ENCODE results near the gene CSHL1.
A peak's percentile ranks its signal among the peaks of the same experiment; 100 is the strongest.
"Not testable (repeated sequence)": the region's sequence is repeated elsewhere in the genome, so short reads cannot be mapped to it uniquely, and the experiment has no call there.

The CSHL1 gene

DNA sequence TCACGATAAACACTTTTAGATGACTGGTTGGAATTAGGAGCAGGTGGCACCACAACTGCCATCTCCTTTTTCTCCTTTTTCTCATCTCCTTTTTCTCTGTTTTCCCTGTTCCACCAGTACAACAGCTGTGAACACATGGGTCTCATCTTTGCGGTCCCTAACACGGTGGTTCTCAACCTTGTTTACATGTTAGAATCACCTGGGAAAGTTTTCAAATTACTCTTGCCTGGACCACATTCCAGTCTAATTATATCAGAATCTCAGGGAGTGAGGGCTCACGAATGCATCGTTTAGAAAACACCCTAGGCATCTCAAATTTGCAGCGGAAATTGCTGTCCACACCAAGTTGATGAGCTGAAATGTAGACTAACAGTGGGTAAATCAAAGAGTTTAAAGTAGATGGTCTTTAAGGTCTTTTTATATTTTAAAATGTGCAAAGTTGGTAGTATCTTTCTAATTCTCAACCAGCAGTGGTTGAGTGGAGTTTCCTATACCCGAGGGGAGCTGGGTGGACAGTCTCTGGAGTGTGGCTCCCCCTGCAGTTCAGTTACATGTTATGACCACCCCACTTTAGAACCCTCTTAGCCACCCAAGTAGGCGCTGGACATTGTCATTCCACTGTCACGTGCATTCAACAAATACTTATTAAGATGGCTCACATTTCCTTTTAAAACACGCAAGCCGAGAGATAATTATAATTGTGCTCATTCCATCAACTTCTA is 18.6 kb downstream of the CSHL1 start:
- peaks cover 14% of the 10 kb centered on the region for H3K4me1 Mint-ChIP-seq
- H3K27ac Mint-ChIP-seq, H3K27me3 Mint-ChIP-seq, H3K9me3 Mint-ChIP-seq, ATAC-seq, H3K36me3 Mint-ChIP-seq, H3K4me3 Mint-ChIP-seq: not testable (repeated sequence)

GRCh38 chr17:63889026-63889848 is 21.8 kb downstream of the CSHL1 start:
- H3K36me3 Mint-ChIP-seq, H3K4me3 Mint-ChIP-seq, H3K27ac Mint-ChIP-seq, H3K27me3 Mint-ChIP-seq, H3K9me3 Mint-ChIP-seq: not testable (repeated sequence)
- peak; percentile 83 for ATAC-seq
- peaks cover 15% of the 10 kb centered on the region for H3K4me1 Mint-ChIP-seq

- not testable (repeated sequence) for H3K4me3 Mint-ChIP-seq, H3K27ac Mint-ChIP-seq, H3K9me3 Mint-ChIP-seq, ATAC-seq, H3K27me3 Mint-ChIP-seq, H3K36me3 Mint-ChIP-seq
- H3K4me1 Mint-ChIP-seq: peaks cover 22% of the 10 kb centered on the region
Measured at GRCh38 chr17:63885119-63885518, 25.9 kb downstream of the CSHL1 start.

DNA sequence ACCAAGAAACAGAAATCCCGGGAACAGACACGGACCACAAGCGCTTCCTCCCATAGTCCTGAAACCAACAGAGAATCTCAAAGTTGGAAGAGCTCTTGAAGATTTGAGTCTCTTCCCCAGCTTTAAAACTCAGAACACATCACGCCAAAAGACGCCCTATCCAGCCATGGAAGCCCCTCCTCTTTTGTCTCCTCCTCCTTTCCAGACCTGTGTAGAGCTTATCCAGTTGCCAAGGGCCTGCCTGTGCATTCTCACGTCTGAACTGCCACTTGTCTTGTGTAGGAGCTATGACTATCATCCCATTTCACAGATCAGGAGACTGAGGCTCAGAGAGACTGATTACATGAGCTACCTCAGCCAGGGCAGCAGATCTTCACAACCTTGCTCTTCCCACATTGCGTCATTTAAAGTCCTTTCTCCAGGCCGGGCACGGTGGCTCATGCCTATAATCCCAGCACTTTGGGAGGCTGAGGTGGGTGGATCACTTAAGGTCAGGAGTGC is 28.4 kb downstream of the CSHL1 start:
- not testable (repeated sequence) for H3K9me3 Mint-ChIP-seq, ATAC-seq, H3K36me3 Mint-ChIP-seq, H3K4me3 Mint-ChIP-seq, H3K27me3 Mint-ChIP-seq, H3K27ac Mint-ChIP-seq
- H3K4me1 Mint-ChIP-seq: peaks cover 31% of the 10 kb centered on the region

GRCh38 chr17:63881935-63882601 is 29.0 kb downstream of the CSHL1 start, which contains the start of gene GH2:
TSS of gene GH2 (minus strand) at chr17:63881944. CDS start at chr17:63881801, 143 bp downstream.
- peak; percentile 73 for ATAC-seq
- Mint-ChIP-seq H3K27ac (no peak within 1 kb of the TSS), H3K9me3 (no peaks in the 10 kb centered on the region), H3K4me3 (no peak within 1 kb of the TSS), H3K27me3 (no peaks in the 10 kb centered on the region), H3K4me1 (peaks cover 31% of the 10 kb centered on the region), H3K36me3 (no peaks in the 10 kb centered on the region)

GRCh38 chr17:63881337-63881736 is 29.7 kb downstream of the CSHL1 start:
- not testable (repeated sequence) for H3K27ac Mint-ChIP-seq, ATAC-seq, H3K9me3 Mint-ChIP-seq, H3K36me3 Mint-ChIP-seq, H3K4me3 Mint-ChIP-seq, H3K27me3 Mint-ChIP-seq
- H3K4me1 Mint-ChIP-seq: peaks cover 31% of the 10 kb centered on the region

DNA sequence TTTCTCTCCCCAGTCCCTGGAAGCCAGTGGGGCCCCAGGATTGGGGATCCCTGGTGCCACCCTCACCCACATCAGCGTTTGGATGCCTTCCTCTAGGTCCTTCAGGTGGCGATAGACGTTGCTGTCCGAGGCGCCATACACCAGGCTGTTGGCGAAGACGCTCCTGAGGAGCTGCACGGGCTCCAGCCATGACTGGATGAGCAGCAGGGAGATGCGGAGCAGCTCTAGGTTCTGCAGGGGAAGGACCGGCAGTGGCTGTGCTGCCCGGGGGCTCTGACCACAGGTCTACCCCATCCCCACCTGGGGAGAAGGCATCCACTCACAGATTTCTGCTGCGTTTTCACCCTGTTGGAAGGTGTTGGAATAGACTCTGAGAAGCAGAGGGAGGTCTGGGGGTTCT is 30.4 kb downstream of the CSHL1 start:
- Mint-ChIP-seq H3K4me1 (peaks cover 31% of the 10 kb centered on the region), H3K36me3 (no peaks in the 10 kb centered on the region), H3K9me3 (no peaks in the 10 kb centered on the region), H3K27me3 (peaks cover 2% of the 10 kb centered on the region), H3K27ac (no peak overlapping the region), H3K4me3 (no peak overlapping the region)
- ATAC-seq: no peak

DNA sequence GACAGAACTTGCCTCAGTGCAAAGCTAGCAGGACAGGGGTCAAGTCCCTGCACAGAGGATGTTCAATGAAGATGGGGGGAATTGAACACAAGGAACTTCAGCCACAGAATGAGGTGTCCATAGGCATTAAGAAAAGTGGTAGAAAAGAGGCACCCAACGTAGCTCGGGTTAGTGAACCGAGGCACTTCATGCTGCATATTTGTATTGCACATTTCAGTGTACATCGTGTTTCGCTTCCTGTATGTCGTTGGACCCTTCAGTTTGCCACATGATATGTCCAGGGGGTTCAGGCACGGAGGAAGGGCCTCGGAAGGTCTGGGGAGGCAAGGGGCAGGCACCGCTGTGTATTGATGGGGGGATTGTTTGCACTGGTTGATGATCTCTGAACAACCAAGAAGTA is 32.6 kb downstream of the CSHL1 start:
- peak overlapping the region; percentile 9 for H3K27ac Mint-ChIP-seq
- not testable (repeated sequence) for H3K9me3 Mint-ChIP-seq, H3K36me3 Mint-ChIP-seq
- H3K4me1 Mint-ChIP-seq: peaks cover 27% of the 10 kb centered on the region
- ATAC-seq: peak; percentile 66
- peaks cover 11% of the 10 kb centered on the region for H3K27me3 Mint-ChIP-seq
- H3K4me3 Mint-ChIP-seq: peak overlapping the region; percentile 49

DNA sequence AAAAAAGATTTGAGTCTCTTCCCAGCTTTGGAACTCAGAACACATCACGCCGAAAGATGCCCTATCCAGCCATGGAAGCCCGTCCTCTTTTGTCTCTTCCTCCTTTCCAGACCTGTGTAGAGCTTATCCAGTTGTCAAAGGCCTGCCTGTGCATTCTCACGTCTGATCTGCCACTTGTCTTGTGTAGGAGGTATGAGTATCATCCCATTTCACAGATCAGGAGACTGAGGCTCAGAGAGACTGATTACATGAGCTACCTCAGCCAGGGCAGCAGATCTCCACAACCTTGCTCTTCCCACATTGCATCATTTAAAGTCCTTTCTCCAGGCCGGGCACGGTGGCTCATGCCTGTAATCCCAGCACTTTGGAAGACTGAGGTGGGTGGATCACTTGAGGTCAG is 36.4 kb downstream of the CSHL1 start:
- H3K4me3 Mint-ChIP-seq, H3K27ac Mint-ChIP-seq, H3K9me3 Mint-ChIP-seq, ATAC-seq, H3K36me3 Mint-ChIP-seq: not testable (repeated sequence)
- H3K4me1 Mint-ChIP-seq: peaks cover 21% of the 10 kb centered on the region
- peaks cover 11% of the 10 kb centered on the region for H3K27me3 Mint-ChIP-seq

DNA sequence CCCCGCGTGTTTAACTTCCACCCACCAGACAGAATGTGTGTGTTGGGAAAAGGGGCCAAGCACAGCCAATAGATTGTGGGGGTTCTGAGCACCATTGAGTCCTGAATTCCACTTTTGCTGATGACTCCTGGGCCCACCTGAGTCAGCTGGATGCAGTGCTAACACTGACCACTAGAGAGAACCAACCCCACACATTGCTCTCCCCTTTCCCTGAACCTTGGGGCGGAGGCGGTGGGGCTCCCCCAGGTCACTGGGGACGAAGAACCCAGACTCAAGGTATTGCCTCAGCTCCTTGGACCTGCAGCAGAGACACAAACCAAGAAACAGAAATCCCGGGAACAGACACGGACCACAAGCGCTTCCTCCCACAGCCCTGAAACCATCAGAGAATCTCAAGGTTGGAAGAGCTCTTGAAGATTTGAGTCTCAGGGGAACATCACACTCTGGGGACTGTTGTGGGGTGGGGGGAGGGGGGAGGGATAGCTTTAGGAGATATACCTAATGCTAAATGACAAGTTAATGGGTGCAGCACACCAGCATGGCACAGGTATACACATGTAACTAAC is 36.9 kb downstream of the CSHL1 start:
- H3K27ac Mint-ChIP-seq, H3K9me3 Mint-ChIP-seq, ATAC-seq, H3K36me3 Mint-ChIP-seq, H3K4me3 Mint-ChIP-seq: not testable (repeated sequence)
- Mint-ChIP-seq H3K4me1 (peaks cover 21% of the 10 kb centered on the region), H3K27me3 (peaks cover 11% of the 10 kb centered on the region)

DNA sequence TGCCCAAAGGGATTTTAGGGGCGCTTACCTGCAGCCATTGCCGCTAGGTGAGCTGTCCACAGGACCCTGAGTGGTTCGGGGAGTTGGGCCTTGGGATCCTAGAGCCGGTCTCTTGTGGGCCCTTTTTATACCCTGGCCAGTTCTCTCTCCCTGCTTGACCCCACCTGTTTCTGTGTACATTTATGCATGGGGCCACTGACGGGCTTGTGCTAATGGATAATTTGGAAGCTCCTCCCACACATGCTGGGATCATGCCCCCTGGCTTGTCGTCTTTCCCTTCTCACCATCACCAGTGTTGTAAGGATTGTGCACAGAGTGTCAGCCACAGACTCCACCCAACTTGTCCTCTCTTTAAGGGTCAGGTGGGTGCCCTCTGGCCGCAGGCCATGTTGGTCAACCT is 37.5 kb downstream of the CSHL1 start, which contains the start of gene CSH2:
Gene CSH2, minus strand, starts transcription at position 101 of the 400 bp plus-strand sequence. Its CDS starts 63 bp downstream, at position 38.
- Mint-ChIP-seq H3K27me3 (peaks cover 11% of the 10 kb centered on the region), H3K4me1 (peaks cover 15% of the 10 kb centered on the region)
- ATAC-seq, H3K27ac Mint-ChIP-seq, H3K9me3 Mint-ChIP-seq, H3K36me3 Mint-ChIP-seq, H3K4me3 Mint-ChIP-seq: not testable (repeated sequence)

GRCh38 chr17:63871646-63872365 is 39.3 kb downstream of the CSHL1 start:
- not testable (repeated sequence) for H3K4me3 Mint-ChIP-seq, H3K4me1 Mint-ChIP-seq, ATAC-seq, H3K9me3 Mint-ChIP-seq, H3K36me3 Mint-ChIP-seq, H3K27ac Mint-ChIP-seq
- peaks cover 11% of the 10 kb centered on the region for H3K27me3 Mint-ChIP-seq

- not testable (repeated sequence) for H3K27me3 Mint-ChIP-seq, H3K4me3 Mint-ChIP-seq, H3K27ac Mint-ChIP-seq, ATAC-seq, H3K9me3 Mint-ChIP-seq, H3K36me3 Mint-ChIP-seq
- peaks cover 12% of the 10 kb centered on the region for H3K4me1 Mint-ChIP-seq
Measured at GRCh38 chr17:63870292-63870665, 40.8 kb downstream of the CSHL1 start.

DNA sequence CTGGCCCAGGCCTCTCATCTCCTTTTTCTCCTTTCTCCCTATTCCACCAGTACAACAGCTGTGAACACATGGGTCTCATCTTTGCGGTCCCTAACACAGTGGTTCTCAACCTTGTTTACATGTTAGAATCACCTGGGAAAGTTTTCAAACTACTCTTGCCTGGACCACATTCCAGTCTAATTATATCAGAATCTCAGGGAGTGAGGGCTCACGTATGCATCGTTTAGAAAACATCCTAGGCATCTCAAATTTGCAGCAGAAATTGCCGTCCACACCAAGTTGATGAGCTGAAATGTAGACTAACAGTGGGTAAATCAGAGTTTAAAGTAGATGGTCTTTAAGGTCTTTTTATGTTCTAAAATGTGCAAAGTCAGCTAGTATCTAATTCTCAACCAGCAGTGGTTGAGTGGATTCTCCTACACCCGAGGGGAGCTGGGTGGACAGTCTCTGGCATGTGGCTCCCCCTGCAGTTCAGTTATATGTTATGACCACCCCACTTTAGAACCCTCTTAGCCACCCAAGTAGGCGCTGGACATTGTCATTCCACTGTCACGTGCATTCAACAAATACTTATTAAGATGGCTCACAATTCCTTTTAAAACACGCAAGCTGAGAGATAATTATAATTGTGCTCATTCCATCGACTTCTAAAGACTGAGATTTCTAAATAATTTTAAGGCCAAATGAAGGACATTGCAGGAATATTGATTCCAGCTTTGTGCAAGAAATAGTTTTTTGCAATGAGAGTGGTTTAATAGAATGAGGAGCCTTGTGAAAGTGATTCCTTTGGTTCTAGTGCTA is 41.4 kb downstream of the CSHL1 start:
- H3K36me3 Mint-ChIP-seq, H3K27ac Mint-ChIP-seq, H3K9me3 Mint-ChIP-seq, H3K27me3 Mint-ChIP-seq, ATAC-seq, H3K4me3 Mint-ChIP-seq: not testable (repeated sequence)
- peaks cover 12% of the 10 kb centered on the region for H3K4me1 Mint-ChIP-seq
